Stimulated activated CD8-positive, alpha-beta memory T cell treated with anti-CD3 and anti-CD28 coated beads, Interleukin-15, amount 100 ng/mL, for 1 hour (primary cell): ENCODE data around the gene CHTF8.
"Not testable (repeated sequence)": the region's sequence is repeated elsewhere in the genome, so short reads cannot be mapped to it uniquely, and the experiment has no call there.

Source experiments
- DNase-seq: peaks from one replicate; pipeline ENCODE4 v3.0.0-alpha.2; 2020; ENCODE audit warnings: low read depth

CHTF8 gene

GRCh38 chr16:69138608-69139007 is 6.2 kb upstream of the CHTF8 start:
- DNase-seq, result no peak

GRCh38 chr16:69133373-69133954 is 1.1 kb upstream of the CHTF8 start:
- no peak for DNase-seq

- peak; percentile 36 for DNase-seq
Measured at GRCh38 chr16:69131839-69132423, 457 bp downstream of the CHTF8 start.

- DNase-seq, result no peak
Measured at GRCh38 chr16:69131167-69131838, 1.1 kb downstream of the CHTF8 start.

- no peak for DNase-seq
Measured at GRCh38 chr16:69130461-69130860, 1.9 kb downstream of the CHTF8 start.

- DNase-seq, result no peak
Measured at GRCh38 chr16:69127966-69128510, 4.3 kb downstream of the CHTF8 start.

GRCh38 chr16:69126801-69127200 is 5.6 kb downstream of the CHTF8 start:
- not testable (repeated sequence) for DNase-seq

- no peak for DNase-seq
Measured at GRCh38 chr16:69126221-69126620, 6.2 kb downstream of the CHTF8 start.

- not testable (repeated sequence) for DNase-seq
Measured at GRCh38 chr16:69124961-69125360, 7.4 kb downstream of the CHTF8 start.

- DNase-seq, result not testable (repeated sequence)
Measured at GRCh38 chr16:69124406-69124805, 8.0 kb downstream of the CHTF8 start.

GRCh38 chr16:69123910-69124309 is 8.5 kb downstream of the CHTF8 start:
- peak; percentile 55 for DNase-seq

GRCh38 chr16:69120096-69120664 is 12.2 kb downstream of the CHTF8 start:
- DNase-seq, result no peak

- no peak for DNase-seq
Measured at GRCh38 chr16:69119536-69119935, 12.9 kb downstream of the CHTF8 start.

- DNase-seq, result no peak
Measured at GRCh38 chr16:69118994-69119393, 13.4 kb downstream of the CHTF8 start.

GRCh38 chr16:69118468-69118867 is 13.9 kb downstream of the CHTF8 start:
- no peak for DNase-seq

GRCh38 chr16:69116906-69117305 is 15.5 kb downstream of the CHTF8 start:
- DNase-seq, result no peak

- DNase-seq, result no peak
Measured at GRCh38 chr16:69116256-69116875, 16.0 kb downstream of the CHTF8 start.

GRCh38 chr16:69115837-69116236 is 16.6 kb downstream of the CHTF8 start:
- no peak for DNase-seq

GRCh38 chr16:69115361-69115760 is 17.0 kb downstream of the CHTF8 start:
- no peak for DNase-seq

- DNase-seq, result no peak
Measured at GRCh38 chr16:69114976-69115355, 17.4 kb downstream of the CHTF8 start.

- no peak for DNase-seq
Measured at GRCh38 chr16:69114346-69114975, 17.9 kb downstream of the CHTF8 start.

GRCh38 chr16:69113216-69113615 is 19.2 kb downstream of the CHTF8 start:
- DNase-seq, result no peak
